Esophagus muscularis mucosa (tissue), 4 donors: ENCODE data around the gene CASKIN1. TPM values are rescaled to one million over a fixed set of nuclear protein-coding genes. Genes with fewer than 3 reads are reported as not detected.

Source experiments
- DNase-seq: peaks from one replicate; pipeline ENCODE4 v3.0.0-alpha.2; 2017; ENCODE audit errors: extremely low spot score
- H3K27ac ChIP-seq, 4 donors: fragments of 200-600 bp; sonication (generic); replicated peaks in 1 of 4; 1 replicate in 3 of 4; 2 replicates in 1 of 4; pipeline ENCODE4 v1.5.1; 2016 to 2019; ENCODE audit warnings: mild to moderate bottlenecking in 1 of 4
- H3K27me3 ChIP-seq, 4 donors: fragments of 200-600 bp; sonication (generic); one replicate each; pipeline versions ENCODE4 v1.5.1 to v1.6.0; 2016 to 2019
- H3K36me3 ChIP-seq, 4 donors: fragments of 200-600 bp; sonication (generic); one replicate each; pipeline ENCODE4 v1.5.1; 2016 to 2019
- H3K4me1 ChIP-seq, 4 donors: fragments of 200-600 bp; sonication (generic); one replicate each; pipeline ENCODE4 v1.5.1; 2016 to 2019
- H3K4me3 ChIP-seq, 4 donors: fragments of 200-600 bp; sonication (generic); 1 replicate in 2 of 4; 2 replicates in 2 of 4; pipeline ENCODE4 v1.5.1; 2016 to 2019; ENCODE audit warnings: mild to moderate bottlenecking in 4 of 4, moderate library complexity in 1 of 4
- H3K9me3 ChIP-seq, 4 donors: fragments of 200-600 bp; sonication (generic); 1 replicate in 3 of 4; 2 replicates in 1 of 4; pipeline ENCODE4 v1.5.1; 2016 to 2019
- CTCF ChIP-seq, 3 experiments: fragments of 200-600 bp in 2 of 3; fragments of 450-650 bp in 1 of 3; sonication (generic) in 2 of 3; IDR thresholded peaks; one replicate each; pipeline ENCODE4 v1.5.1; 2017 to 2019; ENCODE audit warnings: antibody characterized with exemption in 3 of 3, mild to moderate bottlenecking in 2 of 3, moderate library complexity in 1 of 3
- EP300 ChIP-seq: sonication (generic); formaldehyde crosslinking; IDR thresholded peaks from one replicate; pipeline ENCODE4 v1.6.1; 2017; ENCODE audit warnings: antibody characterized with exemption
- POLR2A ChIP-seq: fragments of 450-650 bp; IDR thresholded peaks from one replicate; pipeline ENCODE4 v1.6.1; 2017; ENCODE audit warnings: antibody characterized with exemption, moderate library complexity, mild to moderate bottlenecking, low read depth
- POLR2AphosphoS5 ChIP-seq, 2 donors: sonication (generic); formaldehyde crosslinking; IDR thresholded peaks; one replicate each; pipeline ENCODE4 v1.6.1; 2017; ENCODE audit warnings: antibody characterized with exemption in 2 of 2
- WGBS: methylation state at CpG from one replicate; pipeline ENCODE4 v1.1.5; 2018; 5-methylcytosine and 5-hydroxymethylcytosine counted together
- intact Hi-C: fragments of 100-400 bp; cut with DNase I; formaldehyde crosslinking; loops from one replicate; pipeline ENCODE4 v1.15.1; 2023
- total RNA-seq, 4 donors: library from RNA; depleted of rRNA; stranded (reverse); fragments of >200 nt; gene quantifications; one replicate each; pipeline versions ENCODE4 v1.1.0 to v1.2.1, GENCODE V29; 2016

The CASKIN1 gene
- total RNA-seq, 4 donors from 2014 or later: under 0.01 to 0.32 (median 0.09) TPM

GRCh38 chr16:2177561-2177960 is 18.8 kb downstream of the CASKIN1 start:
- Histone ChIP-seq H3K27me3 (peaks cover 0 to 13% (median 0%) of the 10 kb centered on the region in 4 donors), H3K4me3 (no peak overlapping the region), H3K27ac (no peak overlapping the region), H3K36me3 (peaks cover 46 to 57% (median 56%) of the 10 kb centered on the region in 4 donors), H3K9me3 (no peaks in the 10 kb centered on the region), H3K4me1 (peaks cover 0 to 11% (median 0%) of the 10 kb centered on the region in 4 donors)
- 93% methylated on average over 4 of the region's 20 CpGs for WGBS
- DNase-seq: no peak
- TF ChIP-seq POLR2AphosphoS5 (IDR thresholded peaks at IDR 0.05) (no peak), CTCF (IDR thresholded peaks at IDR 0.05) (no peak), POLR2A (no peak), EP300 (no peak)
- intact Hi-C loops: no loop called here

GRCh38 chr16:2177101-2177500 is 19.3 kb downstream of the CASKIN1 start:
- Histone ChIP-seq H3K27ac (no peak overlapping the region), H3K27me3 (peaks cover 0 to 13% (median 0%) of the 10 kb centered on the region in 4 donors), H3K4me1 (peaks cover 0 to 11% (median 0%) of the 10 kb centered on the region in 4 donors), H3K9me3 (no peaks in the 10 kb centered on the region), H3K36me3 (peaks cover 50 to 62% (median 60%) of the 10 kb centered on the region in 4 donors), H3K4me3 (no peak overlapping the region)
- TF ChIP-seq POLR2AphosphoS5 (IDR thresholded peaks at IDR 0.05) (no peak), POLR2A (no peak), CTCF (IDR thresholded peaks at IDR 0.05) (no peak), EP300 (no peak)
- WGBS: 91% methylated on average over 15 of the region's 18 CpGs
- no peak for DNase-seq
- intact Hi-C loops: no loop called here

- intact Hi-C loops: no loop called here
- Histone ChIP-seq H3K36me3 (peaks cover 60 to 72% (median 71%) of the 10 kb centered on the region in 4 donors), H3K4me1 (peaks cover 0 to 11% (median 0%) of the 10 kb centered on the region in 4 donors), H3K4me3 (no peak overlapping the region), H3K27ac (no peak overlapping the region), H3K9me3 (no peaks in the 10 kb centered on the region), H3K27me3 (peaks cover 0 to 13% (median 0%) of the 10 kb centered on the region in 4 donors)
- 89% methylated on average over 7 of the region's 23 CpGs for WGBS
- TF ChIP-seq POLR2A: no peak
- TF ChIP-seq EP300: no peak
- TF ChIP-seq POLR2AphosphoS5 (IDR thresholded peaks at IDR 0.05): no peak
- no peak for TF ChIP-seq CTCF (IDR thresholded peaks at IDR 0.05)
- no peak for DNase-seq
These were observed 20.4 kb downstream of the CASKIN1 start for GRCh38 chr16:2176047-2176446.

- no peaks in the 10 kb centered on the region for H3K9me3 ChIP-seq
- peaks cover 0 to 11% (median 0%) of the 10 kb centered on the region in 4 donors for H3K4me1 ChIP-seq
- no peak overlapping the region for H3K4me3 ChIP-seq
- H3K27me3 ChIP-seq: peaks cover 0 to 13% (median 0%) of the 10 kb centered on the region in 4 donors
- intact Hi-C loops: no loop called here
- no peak overlapping the region for H3K27ac ChIP-seq
- WGBS: 85% methylated on average over 7 of the region's 10 CpGs
- peaks cover 62 to 78% (median 76%) of the 10 kb centered on the region in 4 donors for H3K36me3 ChIP-seq
- TF ChIP-seq POLR2A (no peak), POLR2AphosphoS5 (IDR thresholded peaks at IDR 0.05) (no peak), EP300 (no peak), CTCF (IDR thresholded peaks at IDR 0.05) (no peak)
- DNase-seq: no peak
These were observed 21.0 kb downstream of the CASKIN1 start for GRCh38 chr16:2175454-2175853.
